Measurements from ENCODE around the gene HAAO. TPM values are rescaled to one million over a fixed set of nuclear protein-coding genes. Genes with fewer than 3 reads are reported as not detected.

The HAAO gene
- total RNA-seq, 1 donor from 2014 or later = not detected

- no peaks in the 10 kb centered on the region for H3K9me3 Mint-ChIP-seq (ENCODE audit: unreplicated experiment)
- H3K4me3 Mint-ChIP-seq (ENCODE audit: unreplicated experiment) = no peak overlapping the region
- no peak for TF ChIP-seq CTCF (IDR thresholded peaks at IDR 0.05; ENCODE audit: partially characterized antibody, unreplicated experiment)
- DNase-seq = no peak
- H3K4me1 Mint-ChIP-seq (ENCODE audit: low read depth, unreplicated experiment) = peaks cover 4% of the 10 kb centered on the region
- no peaks in the 10 kb centered on the region for H3K36me3 Mint-ChIP-seq (ENCODE audit: unreplicated experiment)
- peaks cover 5% of the 10 kb centered on the region for H3K27me3 Mint-ChIP-seq (ENCODE audit: unreplicated experiment)
- no peak overlapping the region for H3K27ac Mint-ChIP-seq (ENCODE audit: unreplicated experiment)
Measured at GRCh38 chr2:42826231-42826630, 33.8 kb upstream of the HAAO start.

- peaks cover 1% of the 10 kb centered on the region for H3K4me1 Mint-ChIP-seq (ENCODE audit: low read depth, unreplicated experiment)
- no peaks in the 10 kb centered on the region for H3K9me3 Mint-ChIP-seq (ENCODE audit: unreplicated experiment)
- DNase-seq = no peak
Measured at GRCh38 chr2:42824454-42824807, 32.0 kb upstream of the HAAO start.

GRCh38 chr2:42823744-42824453 is 31.5 kb upstream of the HAAO start:
- Mint-ChIP-seq H3K27ac (ENCODE audit: unreplicated experiment) (no peak overlapping the region), H3K4me3 (ENCODE audit: unreplicated experiment) (no peak overlapping the region), H3K27me3 (ENCODE audit: unreplicated experiment) (peaks cover 5% of the 10 kb centered on the region), H3K9me3 (ENCODE audit: unreplicated experiment) (no peaks in the 10 kb centered on the region), H3K36me3 (ENCODE audit: unreplicated experiment) (no peaks in the 10 kb centered on the region), H3K4me1 (ENCODE audit: low read depth, unreplicated experiment) (peaks cover under 1% of the 10 kb centered on the region)
- no peak for DNase-seq
- no peak for TF ChIP-seq CTCF (IDR thresholded peaks at IDR 0.05; ENCODE audit: partially characterized antibody, unreplicated experiment)

More at GRCh38 chr2:42824454-42824807, 32.0 kb upstream of the HAAO start:
- H3K36me3 Mint-ChIP-seq (ENCODE audit: unreplicated experiment) = no peaks in the 10 kb centered on the region
- no peak overlapping the region for H3K27ac Mint-ChIP-seq (ENCODE audit: unreplicated experiment)
- no peak for TF ChIP-seq CTCF (IDR thresholded peaks at IDR 0.05; ENCODE audit: partially characterized antibody, unreplicated experiment)
- peaks cover 5% of the 10 kb centered on the region for H3K27me3 Mint-ChIP-seq (ENCODE audit: unreplicated experiment)
- no peak overlapping the region for H3K4me3 Mint-ChIP-seq (ENCODE audit: unreplicated experiment)

- H3K27ac Mint-ChIP-seq (ENCODE audit: unreplicated experiment) = no peak overlapping the region
- H3K27me3 Mint-ChIP-seq (ENCODE audit: unreplicated experiment) = peaks cover 2% of the 10 kb centered on the region
- TF ChIP-seq CTCF (IDR thresholded peaks at IDR 0.05; ENCODE audit: partially characterized antibody, unreplicated experiment) = no peak
- H3K9me3 Mint-ChIP-seq (ENCODE audit: unreplicated experiment) = no peaks in the 10 kb centered on the region
- no peaks in the 10 kb centered on the region for H3K4me1 Mint-ChIP-seq (ENCODE audit: low read depth, unreplicated experiment)
- no peaks in the 10 kb centered on the region for H3K36me3 Mint-ChIP-seq (ENCODE audit: unreplicated experiment)
- no peak overlapping the region for H3K4me3 Mint-ChIP-seq (ENCODE audit: unreplicated experiment)
- no peak for DNase-seq
Measured at GRCh38 chr2:42819160-42819559, 26.8 kb upstream of the HAAO start.

GRCh38 chr2:42815726-42816125 is 23.3 kb upstream of the HAAO start:
- Mint-ChIP-seq H3K4me3 (ENCODE audit: unreplicated experiment) (no peak overlapping the region), H3K27ac (ENCODE audit: unreplicated experiment) (no peak overlapping the region), H3K4me1 (ENCODE audit: low read depth, unreplicated experiment) (peaks cover under 1% of the 10 kb centered on the region), H3K36me3 (ENCODE audit: unreplicated experiment) (no peaks in the 10 kb centered on the region), H3K9me3 (ENCODE audit: unreplicated experiment) (peaks cover 3% of the 10 kb centered on the region), H3K27me3 (ENCODE audit: unreplicated experiment) (peaks cover 3% of the 10 kb centered on the region)
- no peak for DNase-seq
- no peak for TF ChIP-seq CTCF (IDR thresholded peaks at IDR 0.05; ENCODE audit: partially characterized antibody, unreplicated experiment)

Measured in glutamatergic neuron (in vitro differentiated cells).